T follicular helper cell (primary cell): Measurements from ENCODE around the gene SRGAP1.

ENCODE experiments used
- DNase-seq: peaks from one replicate; pipeline ENCODE4 v3.0.0-alpha.2; 2020; ENCODE audit warnings: low read depth
- total RNA-seq, 2 experiments: gene quantifications; one replicate each; lab custom pipeline; 2026; lab: John Stamatoyannopoulos, UW

The SRGAP1 gene
- 0.26 to 0.30 reads per million in 2 experiments for total RNA-seq

DNA sequence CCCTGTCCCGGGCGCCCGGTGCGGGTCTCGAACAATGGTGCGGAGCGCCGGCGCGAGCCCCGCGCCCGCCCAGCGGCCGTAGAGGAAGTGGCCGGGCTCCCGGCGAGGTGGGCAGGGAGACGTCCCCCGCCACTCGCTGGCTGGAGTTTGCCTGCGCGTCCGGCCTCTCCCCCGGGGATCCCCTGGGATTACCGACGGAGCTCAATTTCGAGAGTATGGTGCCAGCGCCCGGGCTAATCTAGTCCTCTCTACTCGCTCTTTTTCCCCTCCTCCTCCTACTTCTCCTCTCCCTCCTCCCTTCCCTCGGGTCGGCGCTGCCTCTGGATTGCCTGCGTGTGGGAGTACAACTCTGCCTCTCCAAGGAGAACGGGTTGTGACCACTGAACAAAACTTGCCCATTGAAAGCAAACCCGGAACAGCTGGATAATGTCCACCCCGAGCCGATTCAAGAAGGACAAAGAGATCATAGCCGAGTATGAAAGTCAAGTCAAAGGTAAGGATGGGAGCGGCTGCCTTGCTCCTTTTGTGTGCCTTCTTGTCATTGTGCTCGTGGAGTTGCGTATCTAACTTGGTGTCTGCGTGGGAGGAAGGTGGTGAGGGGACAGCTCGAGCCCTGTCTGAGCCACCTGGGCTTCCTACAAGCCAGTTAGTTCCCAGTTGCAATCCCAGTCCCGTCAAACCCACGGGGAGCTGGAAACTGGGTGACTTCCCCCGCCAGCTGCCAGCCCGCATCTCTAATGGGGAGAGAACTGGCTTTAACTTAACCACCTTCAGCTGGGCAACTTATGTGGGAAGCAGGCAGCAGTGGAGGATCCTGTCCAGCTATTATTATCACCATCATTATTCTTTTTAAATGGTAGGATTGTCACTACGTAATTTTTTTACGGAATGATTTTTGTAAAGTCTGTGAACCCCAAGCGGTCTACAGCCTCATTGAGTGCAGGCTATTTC lies at the start of gene SRGAP1:
SRGAP1 (plus strand) TSS at position 310 of the 951 bp plus-strand sequence; CDS start at position 427, 117 bp downstream.
- no peak for DNase-seq

GRCh38 chr12:63795032-63795687 lies 49.3 kb upstream of the SRGAP1 start:
- DNase-seq = no peak

GRCh38 chr12:63795944-63796343 lies 48.6 kb upstream of the SRGAP1 start:
- DNase-seq = no peak

- no peak for DNase-seq
These were observed 42.4 kb upstream of the SRGAP1 start for GRCh38 chr12:63802012-63802608.

DNA sequence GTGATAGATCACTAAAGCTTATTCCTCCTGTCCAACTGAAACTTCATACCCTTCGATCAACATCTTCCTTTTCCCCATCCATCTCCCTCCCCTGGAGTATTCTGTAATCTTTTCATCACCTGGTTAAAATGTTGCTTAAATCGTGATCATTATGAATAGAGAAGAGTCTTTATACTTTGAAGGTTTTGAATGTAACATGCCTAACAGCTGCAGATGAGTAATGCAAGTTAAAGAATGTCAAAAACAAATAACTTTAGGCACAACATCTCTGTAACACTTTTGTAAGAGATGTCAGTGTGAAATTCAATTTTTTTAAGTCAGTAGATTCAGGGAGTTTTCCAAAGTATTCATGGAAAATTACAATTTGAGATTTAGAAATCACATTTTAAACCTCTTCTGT lies 39.8 kb upstream of the SRGAP1 start:
- no peak for DNase-seq

- no peak for DNase-seq
These were observed 38.5 kb upstream of the SRGAP1 start for GRCh38 chr12:63805704-63806672.

GRCh38 chr12:63808631-63809030 lies 35.9 kb upstream of the SRGAP1 start:
- DNase-seq = no peak

- no peak for DNase-seq
These were observed 34.9 kb upstream of the SRGAP1 start for GRCh38 chr12:63809566-63809965.

GRCh38 chr12:63811334-63811733 lies 33.2 kb upstream of the SRGAP1 start:
- no peak for DNase-seq

DNA sequence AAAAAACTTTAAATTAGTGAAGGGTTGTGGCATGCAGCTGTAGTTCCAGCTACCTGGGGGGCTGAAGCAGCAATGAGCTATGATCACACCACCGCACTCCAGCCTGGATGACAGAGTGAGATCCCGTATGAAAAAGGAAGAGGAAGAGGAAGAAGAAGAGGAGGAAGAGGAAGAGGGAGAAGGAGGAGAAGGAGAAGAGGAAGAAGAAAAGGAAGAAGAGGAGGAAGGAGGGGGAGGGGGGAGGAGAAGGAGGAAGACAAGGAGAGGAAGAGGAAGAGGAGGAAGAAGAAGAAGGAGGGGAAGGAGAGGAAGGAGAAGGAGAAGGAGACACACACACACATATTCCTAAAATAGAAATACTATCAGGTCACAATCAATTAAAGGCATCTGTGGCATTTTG lies 32.7 kb upstream of the SRGAP1 start:
- no peak for DNase-seq

DNA sequence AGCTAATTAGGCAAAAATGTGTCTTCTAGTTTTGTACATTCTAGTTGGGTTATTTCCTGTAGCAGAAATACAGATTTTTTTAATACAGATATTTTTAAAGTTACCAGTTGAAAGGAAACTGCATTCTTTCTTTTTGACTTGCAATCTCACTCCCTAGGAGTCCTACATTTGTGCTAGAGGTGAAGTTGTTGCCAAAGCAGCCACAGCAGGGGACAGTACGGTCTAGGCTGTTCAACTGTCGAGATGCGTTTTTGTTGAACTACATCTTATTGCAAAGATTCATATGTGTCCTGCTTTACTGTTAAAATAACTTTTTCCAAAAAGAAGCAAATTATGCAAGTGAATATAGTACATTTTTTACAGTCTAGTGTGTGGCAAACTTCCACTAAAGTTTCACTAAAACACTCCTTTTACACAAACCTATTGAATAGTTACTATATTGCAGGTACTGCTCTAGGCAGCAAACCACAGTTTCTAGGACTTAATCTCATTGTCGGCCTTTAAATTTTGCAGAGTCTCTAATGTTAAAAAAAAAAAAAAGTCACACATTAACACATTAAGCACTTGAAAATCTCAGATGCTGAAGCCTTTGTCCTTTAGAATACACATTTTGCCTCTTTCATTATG lies 30.2 kb upstream of the SRGAP1 start:
- DNase-seq = no peak

- no peak for DNase-seq
These were observed 29.0 kb upstream of the SRGAP1 start for GRCh38 chr12:63815482-63815852.

DNA sequence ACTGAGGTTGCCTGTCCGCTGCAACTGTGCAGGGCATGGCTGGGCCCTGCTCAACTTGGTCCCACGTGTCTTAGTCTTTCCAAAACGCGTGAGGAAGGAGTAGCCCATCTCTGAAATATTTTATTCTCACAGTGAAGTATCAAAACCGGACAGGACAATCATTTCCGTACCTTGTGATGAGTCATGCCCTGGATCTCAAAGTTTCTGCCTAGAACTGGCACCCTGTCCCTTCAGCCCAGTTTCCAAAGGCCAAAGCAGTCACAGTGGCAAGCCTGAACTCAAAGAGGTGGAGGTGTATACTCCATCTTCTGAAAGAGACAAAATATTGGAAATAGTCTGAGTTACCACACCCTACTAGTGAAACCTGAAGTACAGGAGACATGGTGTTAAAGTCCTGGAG lies 28.5 kb upstream of the SRGAP1 start:
- DNase-seq = no peak

DNA sequence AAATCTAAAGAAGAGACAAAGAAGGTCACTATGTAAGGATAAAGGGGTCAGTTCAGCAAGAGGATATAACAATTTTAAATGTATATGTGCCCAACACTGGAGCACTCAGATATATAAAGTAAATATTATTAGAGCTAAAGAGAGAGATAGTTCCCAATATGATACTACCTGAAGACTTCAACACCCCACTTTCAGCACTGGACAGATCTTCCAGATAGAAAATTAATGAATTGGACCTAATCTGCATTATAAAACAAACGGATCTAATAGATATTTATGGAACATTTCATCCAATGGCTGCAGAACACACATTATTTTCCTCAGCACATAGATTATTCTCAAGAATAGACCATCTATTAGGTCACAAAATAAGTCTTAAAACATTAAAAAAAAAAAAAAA lies 24.1 kb upstream of the SRGAP1 start:
- no peak for DNase-seq

DNA sequence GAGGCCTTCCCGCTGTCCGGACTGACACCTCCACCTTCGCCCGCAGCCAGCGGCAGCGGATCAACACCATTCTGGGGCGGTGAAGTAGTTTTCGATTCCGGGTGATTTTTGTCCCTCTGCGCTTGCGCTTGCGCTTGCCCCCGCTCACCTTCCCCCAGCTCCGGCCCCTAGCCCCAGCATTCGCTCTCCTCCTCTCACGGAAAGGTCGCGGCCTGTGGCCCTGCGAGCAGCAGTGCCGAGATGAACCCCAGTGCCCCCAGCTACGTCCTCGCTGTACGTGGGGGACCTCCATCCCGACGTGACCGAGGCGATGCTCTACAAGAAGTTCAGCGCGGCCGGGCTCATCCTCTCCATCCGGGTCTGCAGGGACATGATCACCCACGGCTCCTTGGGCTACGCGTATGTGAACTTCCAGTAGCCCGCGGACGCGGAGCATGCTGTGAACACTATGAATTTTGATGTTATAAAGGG lies 22.7 kb upstream of the SRGAP1 start:
- no peak for DNase-seq

- DNase-seq = no peak
These were observed 22.1 kb upstream of the SRGAP1 start for GRCh38 chr12:63822352-63822751.

- DNase-seq = no peak
These were observed 21.5 kb upstream of the SRGAP1 start for GRCh38 chr12:63823040-63823439.

DNA sequence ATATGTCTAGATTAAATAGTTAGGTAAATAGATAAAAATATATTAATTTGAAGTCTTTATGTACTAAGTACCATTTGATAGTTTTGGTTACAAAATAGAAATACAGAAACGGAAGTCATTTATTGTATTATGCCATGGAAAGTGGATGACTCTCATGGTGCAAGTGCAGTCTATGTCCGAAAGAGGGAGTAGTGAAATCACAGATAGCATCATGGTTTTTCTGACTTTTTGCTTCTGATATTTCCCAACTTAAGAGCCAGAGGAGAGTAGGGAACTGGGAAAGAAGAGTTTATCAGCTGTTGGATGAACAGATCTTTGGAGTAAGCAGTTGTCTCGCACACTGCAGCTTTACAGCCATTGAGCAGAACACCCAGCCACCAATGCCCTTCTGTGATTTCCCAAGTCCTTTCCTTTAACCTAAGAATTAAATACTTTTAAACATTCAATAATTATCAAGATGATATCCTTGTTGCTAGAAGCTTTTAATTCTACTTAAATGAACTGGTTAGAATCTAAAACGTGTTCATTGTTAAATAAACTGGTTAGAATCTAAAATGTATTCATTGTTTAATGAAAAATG lies 18.4 kb upstream of the SRGAP1 start:
- no peak for DNase-seq

- DNase-seq = no peak
These were observed 15.6 kb upstream of the SRGAP1 start for GRCh38 chr12:63828867-63829266.

DNA sequence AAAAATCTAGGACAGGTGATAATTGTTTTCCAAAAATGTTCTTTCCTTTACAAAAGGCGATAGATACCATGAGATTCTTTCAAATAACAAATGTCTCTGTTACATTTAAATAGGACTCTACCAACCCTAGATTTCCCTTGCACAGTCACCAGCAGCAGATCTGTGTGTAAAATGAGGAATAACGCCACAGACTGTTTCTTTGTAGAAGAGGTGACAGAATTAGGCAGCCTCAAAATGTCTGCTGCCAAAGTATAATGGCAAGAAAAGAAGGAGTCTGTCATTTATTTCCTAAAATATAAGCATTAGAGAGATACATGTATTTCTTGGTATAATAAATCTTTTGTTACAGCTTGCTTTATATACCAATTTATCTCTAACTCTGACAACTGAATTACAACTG lies 8.5 kb upstream of the SRGAP1 start:
- DNase-seq = no peak

GRCh38 chr12:63836936-63837335 lies 7.6 kb upstream of the SRGAP1 start:
- DNase-seq = no peak
